ENCODE results near the gene ADAMTSL1.
A peak's percentile ranks its signal among the peaks of the same experiment; 100 is the strongest.

Gene ADAMTSL1

DNA sequence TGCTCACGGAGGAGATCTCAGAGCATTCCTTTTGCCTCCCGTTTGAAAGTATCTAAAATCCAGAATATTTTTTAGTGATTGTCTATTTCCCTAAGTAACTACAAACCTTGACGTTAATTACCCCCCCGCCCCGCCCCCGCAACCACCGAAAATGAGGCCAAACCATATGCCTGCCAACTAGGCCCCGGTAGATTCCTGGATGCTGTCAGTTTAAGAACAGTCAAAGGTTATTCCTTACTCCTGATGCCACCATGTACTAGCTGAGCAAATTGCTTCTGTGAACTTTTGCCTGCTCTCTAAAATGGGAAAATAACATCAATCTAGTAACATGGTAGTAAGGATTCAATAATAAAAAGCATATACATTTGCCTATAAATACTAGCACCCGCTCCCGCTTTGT lies 314.3 kb downstream of the ADAMTSL1 start:
- DNase-seq: no peak

DNA sequence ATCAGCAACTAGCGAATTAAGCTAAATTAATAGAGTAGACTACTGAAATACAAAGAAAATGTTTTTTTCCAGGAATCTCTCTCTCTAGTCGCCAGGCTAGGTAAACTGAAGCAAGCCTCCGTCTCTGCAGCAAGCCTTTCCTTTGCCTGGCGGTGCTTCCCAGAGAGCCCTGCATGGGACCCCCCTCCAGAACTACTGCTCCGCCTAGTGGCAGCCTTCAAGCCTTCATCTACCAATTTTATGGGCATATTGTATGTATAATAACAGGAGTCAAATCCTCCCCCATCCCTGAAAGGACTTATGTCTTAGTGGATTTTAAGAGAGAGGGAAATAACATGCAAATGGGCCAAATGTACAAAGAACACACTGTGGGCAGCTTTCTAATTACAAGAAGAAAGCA lies 317.1 kb downstream of the ADAMTSL1 start:
- no peak for DNase-seq

DNA sequence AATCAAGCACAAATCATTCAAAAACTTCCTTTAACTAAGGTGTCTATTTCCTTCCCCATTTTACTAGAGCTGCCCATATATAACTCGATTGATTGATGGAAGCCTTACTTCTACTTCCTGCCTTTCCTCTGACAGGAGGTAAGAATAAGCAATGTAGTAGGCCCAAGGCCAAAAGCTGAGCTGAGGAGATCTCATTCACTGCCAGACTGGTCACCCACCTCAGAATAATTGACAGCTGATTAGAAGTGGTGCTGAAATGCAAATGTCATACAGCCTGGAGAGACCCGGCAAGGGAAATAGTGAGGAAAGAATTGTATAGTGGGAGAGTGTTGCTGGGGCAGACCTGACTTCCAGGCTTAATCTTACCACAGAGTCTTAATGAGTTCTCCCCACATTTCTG lies 319.2 kb downstream of the ADAMTSL1 start:
- DNase-seq: no peak

DNA sequence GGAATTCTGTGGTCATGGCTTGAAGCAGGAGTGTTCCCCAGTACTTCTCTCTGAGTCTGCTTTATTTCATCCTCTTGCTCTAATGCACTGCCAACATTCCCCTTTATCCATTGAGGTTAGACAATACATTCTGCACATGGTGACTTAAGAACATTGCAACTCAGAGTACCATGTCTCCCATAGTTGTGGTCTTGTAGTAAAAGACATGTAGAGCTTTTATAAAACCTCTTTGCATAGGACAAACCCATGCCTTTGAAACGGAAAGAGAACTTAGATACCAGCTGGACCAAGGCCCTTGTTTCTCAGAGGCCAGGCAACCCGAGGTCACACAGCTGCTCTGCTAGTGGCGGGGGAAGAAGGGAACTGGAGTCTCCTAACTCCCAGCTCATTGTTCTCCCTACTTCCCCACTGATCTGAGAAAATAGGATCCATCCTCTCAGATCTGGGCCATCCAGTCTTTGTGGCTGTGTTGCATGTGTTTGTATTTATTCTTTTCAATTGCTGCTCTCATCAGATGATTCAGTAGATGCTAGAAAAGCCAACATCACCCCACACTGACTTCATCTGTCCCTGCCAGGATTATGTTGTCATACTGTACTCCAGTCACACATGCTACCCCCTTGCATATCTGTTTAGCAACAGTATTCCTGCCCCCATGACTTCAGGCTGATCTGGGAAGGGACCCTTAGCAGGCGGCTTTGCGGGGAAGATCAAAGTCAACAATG lies 322.2 kb downstream of the ADAMTSL1 start:
- DNase-seq: no peak

DNA sequence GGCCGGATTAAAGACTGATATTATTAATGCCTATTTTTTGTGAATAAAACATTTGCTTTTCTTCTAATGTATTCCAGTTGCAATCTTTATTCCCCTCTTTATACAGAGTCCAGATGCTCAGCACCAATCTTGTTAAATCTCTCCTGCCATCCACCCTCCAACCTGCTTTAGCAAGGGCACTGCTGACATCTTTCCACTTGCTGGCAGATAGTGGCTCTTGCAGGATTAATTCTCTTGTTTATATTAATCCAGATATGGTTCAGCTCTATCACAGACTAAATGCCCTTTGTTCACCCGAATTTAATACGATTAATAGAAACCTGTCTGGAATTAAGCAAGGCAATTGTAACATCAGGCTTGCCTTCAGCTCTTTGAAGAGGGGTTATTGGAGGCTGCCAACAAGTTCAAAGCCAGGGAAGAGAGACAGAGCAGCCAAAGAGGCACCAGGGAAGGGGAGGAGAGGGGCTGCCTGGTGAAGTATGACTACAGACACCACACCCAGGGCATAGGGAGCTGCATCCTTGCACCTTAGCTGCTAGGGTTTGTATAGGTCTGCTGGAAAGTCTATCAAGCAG lies 322.8 kb downstream of the ADAMTSL1 start:
- no peak for DNase-seq

DNA sequence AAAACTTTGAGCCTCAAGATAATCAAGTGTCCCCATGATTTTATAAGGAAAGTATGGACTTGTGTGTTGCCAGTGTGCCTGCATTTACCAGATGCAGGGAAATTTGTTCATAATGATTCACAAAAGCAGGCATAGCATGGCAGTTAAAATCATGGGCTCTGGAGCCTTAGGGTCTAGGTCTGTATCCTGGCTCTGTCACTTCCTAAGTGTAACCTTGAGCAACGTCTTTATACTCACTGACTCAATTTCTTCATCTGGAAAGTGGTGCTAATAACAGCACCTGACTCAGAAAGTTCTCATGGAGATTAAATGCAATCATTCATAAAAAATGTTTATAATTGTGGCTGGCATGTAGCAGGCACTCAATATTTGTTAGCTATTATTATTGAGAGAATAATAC lies 324.2 kb downstream of the ADAMTSL1 start:
- no peak for DNase-seq

DNA sequence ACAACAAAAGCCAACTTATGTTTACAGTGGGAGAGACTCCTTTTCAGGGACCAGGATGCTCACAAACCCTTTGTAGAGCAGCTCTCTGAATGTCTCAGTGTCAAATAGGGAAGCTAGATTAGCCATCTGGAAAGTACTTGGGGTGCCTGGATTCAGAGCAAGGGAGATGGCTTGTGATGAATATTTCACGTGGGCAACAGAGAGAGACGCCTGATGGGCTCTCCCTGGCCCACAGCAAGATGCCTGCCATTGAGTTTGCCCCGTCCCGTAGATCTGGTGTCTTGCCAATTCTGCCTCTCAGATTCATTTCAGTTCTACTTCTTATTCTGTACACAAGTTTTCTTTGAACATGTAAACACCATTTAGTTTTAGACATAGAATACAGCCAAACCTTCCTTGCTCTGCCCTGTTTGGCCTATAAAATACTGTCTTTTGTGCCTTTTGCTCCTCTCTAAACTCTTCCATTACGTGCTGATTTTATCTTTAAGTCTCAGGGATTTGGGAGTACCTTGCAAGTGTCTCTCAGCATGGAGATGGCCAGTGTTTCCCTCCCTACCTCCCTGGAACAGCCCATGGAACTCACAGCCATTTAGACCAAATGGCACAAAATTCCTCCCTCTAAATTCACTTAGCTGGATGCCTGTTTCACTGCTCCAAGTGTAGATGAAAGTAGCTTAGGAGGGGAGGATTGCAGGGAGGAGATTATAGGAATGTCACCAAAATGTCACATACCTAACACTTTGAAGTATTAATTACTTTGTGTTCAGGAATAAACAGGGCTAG lies 324.7 kb downstream of the ADAMTSL1 start:
- no peak for DNase-seq

DNA sequence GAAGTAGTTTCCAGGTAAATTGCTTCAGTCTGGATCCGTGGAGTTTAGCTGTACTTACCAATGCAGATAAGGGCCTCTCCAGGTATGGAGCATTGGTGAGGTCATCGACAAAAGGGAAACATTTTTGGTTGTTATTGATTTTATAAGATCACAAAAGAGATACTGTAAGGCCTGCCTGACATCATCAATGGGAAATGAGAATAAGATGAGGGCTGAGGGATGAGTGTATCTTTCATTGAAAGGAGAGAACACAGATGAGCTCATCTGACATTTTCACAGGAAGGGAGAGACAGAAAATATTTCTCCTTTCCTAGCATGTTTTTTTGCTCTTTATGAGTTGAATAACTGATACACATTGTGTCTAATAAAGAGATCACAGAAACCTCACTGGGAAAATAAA lies 325.5 kb downstream of the ADAMTSL1 start:
- no peak for DNase-seq

DNA sequence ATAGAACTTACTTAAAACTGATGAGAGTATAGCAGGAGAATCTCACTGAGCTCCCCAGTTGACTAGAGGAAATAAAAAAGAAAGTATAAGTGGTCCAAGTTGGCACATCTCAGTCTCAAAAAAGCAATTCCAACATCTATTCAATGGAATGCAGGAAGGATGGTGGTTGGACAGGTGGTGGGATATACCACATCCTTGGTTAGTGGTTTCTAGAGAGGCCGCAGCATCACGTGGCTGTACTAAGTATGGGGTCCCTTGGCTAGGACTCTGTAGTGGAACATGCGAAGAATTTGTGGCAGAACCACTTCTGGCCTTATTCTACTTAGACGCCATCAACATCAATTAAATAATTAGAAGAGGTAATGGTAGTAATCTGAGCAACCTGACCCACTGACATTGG lies 326.6 kb downstream of the ADAMTSL1 start:
- no peak for DNase-seq

DNA sequence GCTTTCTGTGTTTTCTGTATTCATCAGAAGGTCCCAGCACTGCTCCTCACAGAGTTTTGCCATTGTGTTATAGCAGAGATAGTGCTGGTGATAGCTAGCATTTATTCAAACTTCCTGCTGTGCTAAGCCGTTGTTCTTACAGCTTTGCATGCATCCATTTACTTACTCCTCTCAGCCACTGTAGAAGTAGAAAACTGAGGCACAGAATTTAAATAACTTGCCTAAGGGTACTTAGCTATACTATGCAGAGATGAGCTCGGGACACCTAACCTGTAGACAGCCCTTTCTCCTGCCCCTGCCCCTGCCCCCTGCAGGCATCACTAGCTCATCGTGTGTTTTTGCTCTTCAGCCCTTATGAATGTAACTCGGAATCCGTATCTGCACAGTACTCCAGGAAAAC lies 331.4 kb downstream of the ADAMTSL1 start:
- DNase-seq: no peak

DNA sequence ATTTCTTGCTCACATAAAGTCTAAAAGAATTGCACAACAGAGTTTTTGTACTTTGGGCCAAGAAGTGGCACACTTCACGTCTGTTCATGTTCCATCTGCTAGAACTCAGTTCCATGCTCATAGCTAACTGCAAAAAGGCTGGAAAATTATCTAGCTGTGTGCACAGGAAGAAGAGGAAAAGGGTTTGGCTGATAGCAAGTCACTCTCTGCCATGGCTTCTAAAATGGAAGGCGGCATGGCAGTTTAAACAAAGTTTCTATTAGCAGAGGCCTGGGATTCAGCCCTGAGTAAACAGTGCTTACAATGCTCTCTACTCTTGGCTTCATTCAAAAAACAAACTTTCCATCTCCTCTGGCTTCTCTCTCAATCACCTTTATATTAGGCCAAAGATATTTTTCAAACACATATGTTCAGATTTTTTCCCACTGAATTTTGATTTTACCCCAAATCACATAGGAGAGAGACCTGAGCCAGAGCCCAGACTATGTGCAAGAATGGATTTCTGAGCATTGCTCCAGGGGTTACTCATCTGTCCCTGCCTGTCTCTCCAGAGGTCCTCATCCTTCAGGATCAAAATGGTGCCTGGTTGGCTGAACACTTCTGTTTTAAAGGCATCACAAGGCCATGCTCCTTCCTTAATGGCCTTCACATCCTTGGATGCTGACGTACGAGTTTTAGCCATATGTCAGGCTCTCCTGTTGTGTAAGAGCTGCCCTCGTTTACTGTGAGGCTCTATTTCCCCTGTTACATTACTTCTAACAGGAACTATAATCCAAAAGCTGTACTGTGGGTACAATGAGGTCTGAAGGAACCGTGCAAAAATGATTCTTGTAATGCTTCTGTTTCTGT lies 332.5 kb downstream of the ADAMTSL1 start:
- no peak for DNase-seq

DNA sequence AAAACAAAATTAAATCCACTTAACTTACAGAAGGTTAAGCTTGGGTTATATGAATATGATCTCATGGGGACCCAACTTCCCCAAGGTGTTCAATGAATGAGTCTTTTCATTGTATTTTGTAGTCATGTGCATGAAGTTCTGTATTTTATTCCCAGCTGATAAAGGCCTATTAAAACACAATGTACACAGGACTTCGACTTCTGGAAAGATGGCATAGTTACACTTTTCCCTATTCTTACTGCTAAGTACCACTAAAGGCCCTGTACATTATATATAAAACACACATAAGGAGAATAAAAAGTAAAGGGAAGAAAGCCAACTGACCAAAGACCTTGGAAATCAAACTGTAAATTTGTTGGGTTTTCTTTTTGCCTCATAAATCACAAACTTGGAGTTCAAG lies 336.6 kb downstream of the ADAMTSL1 start:
- DNase-seq: no peak

DNA sequence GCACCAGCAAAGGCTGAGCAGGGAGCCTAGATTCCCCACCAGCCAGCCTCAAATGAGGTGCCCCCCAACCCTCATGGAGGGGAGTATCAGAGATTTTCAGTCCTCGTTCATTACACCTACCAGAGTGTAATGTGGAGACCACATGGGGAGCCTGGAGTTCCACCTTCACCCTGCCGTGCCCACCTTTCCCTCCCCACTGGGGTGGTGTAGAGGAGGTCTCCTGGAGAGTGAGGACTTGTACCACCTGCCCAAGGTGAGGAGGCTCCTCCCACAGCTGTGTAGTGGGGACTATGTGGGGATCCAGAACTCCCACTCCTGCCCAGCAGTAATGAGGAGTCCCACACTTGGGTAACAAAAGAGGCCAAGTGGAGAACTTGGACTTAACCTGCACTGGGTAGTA lies 337.2 kb downstream of the ADAMTSL1 start:
- no peak for DNase-seq

DNA sequence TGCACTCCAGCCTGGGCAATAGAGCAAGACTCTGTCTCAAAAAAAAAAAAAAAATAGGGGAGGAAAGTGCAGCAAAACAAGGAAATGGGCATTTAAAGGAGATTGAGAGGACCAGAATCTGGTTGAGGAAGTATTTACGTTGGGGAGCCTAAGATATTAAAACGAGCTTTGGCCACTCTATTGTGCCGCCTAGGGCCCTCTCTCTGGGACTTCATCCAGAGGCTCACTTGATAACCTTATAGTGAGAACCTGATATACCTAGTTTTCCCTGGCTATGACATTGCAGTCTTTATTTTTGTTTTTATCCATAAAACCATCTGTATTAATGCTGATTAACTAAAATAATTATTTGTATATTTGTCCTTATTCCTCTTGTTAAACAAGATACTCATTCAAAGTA lies 345.5 kb downstream of the ADAMTSL1 start:
- DNase-seq: no peak

DNA sequence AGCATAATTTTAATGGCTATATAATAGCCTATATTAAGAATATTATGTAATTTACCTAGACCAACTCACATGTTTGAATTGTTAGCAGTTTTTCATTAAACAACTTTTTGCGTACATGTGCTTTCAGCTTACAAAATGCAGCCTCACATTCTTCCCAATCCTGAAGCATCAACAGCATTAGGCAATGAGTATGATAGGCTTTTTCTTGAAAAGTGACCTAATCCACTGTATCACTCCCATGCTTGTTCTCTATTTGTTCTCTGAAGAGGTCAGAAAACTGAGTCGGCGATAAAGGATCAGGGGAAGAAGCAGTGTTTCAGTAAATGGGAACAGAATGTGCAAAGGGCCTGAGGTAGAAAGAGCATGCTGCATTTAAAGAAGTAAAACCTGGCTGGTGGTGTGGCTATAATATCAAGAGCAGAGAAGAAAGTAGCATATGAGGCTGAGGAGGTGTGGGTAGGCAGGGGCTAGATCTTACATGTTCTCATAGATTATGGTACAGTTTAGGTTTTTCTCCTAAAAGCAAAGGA lies 346.7 kb downstream of the ADAMTSL1 start:
- DNase-seq: no peak

DNA sequence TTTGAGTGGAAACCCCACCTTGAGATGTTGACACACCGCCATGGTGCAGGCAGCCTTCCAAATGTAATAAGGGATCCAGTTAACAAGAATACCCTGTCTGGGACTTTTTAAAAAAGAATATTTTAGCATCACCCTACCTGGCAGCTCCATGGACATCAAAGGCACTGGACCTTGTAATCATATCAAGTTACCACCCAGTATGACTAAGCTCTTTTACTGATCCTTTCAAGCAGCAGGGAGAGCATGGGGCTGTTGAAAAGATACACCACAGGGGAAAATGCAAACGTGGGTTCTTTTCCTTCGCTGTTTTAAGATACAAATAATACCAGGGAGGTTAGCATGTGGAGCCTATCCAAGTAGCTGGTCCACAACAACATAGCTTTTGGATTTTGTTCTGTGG lies 347.8 kb downstream of the ADAMTSL1 start:
- DNase-seq: peak; percentile 38

DNA sequence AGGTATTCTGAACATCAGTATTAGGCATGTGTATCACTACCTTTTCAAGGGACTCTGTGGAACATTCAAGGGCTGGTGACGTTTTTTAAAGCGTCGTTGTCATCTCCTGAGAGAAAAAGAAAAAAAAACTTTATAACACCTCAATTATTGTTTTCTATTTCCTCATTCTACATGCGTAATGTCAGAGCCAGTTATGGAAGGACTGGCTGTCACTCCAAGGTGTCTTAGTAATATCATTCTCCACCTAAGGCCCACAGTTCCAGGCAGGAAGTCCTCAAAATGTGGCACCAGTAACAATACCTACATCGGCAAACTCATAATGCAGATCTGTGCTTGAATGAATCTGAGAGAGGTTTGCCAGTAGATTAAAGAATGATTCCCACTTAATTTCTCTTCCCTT lies 348.9 kb downstream of the ADAMTSL1 start:
- DNase-seq: no peak

DNA sequence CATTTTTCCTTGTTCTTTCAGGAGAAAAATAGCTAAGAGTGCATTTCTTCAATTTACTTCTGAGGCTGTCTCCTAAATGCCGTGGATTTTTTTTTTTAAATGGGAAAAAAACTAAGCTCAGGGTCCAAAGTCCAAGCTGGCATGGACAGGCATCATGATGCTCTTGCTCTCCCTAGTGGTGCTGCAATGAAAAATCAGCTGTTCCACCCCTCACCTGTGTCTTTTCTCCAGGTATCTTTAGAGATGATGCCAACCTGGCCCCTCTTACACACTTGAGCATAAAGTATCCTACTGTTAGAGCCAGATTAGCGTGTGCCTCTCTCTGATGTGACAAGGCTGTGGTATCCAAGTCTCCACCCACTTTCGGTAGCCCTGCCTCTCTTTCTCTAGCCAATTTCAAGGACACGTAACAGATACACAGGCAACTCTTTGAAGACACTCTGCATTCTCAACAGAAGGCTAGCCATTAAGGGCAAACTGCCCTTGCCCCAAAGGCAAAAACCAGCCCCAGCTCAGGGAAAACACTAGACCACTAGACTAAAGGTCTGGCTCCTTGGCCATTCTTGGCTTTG lies 350.2 kb downstream of the ADAMTSL1 start:
- DNase-seq: peak; percentile 50

DNA sequence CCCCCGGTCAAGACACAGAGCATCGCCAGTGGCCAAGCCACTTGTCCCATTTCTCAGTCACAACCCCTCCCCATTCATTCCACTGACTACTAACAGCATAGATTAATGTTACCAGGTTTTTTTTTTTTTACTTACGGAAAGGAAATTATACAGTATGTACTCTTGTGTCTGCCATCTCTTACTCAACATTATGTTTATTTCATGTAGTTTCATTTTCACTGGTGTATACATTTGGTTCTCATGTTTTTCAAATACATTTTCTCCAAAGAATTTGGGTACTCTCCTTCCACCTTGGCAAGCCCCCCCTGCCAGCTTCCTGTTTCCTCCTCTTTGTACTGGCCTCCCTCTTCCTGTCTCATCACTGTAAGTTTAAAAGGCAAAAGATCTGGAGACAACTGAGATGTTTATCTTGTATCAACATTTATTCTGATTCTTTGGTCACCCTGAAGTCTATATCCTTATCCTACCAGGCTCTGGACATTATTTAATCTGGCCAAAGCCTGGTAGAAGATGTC lies 351.8 kb downstream of the ADAMTSL1 start:
- DNase-seq: no peak

DNA sequence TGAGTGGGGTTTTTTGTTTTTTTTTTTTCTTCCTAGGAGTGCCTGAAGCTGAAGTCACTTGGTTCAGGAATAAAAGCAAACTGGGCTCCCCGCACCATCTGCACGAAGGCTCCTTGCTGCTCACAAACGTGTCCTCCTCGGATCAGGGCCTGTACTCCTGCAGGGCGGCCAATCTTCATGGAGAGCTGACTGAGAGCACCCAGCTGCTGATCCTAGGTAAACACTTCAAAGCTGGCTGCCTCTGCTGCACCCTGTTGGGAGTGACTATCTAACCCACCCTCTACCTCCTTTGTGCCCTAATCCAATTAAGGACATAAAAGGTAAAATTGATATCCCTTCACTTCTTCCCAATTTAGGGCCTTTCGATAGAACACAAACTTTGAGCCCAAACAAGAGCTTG lies 352.3 kb downstream of the ADAMTSL1 start:
- DNase-seq: peak; percentile 45

DNA sequence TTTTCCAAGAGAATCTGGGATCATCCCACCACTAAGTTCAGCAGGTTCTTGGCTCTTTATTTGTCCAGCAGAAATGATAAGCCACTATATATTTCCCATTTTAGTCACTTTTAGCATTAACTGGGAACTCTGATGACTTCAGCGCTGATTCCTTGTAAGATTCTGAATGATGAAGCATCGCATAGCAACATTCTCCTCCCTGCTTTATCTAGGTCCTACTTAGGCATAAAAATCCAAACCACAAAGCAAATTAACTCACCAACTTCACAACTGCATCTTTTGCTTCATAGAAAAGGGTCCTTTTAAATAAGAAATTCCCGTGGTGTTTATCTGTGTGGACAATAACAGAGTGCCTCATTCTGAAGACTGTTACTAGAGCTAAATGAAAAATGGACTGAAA lies 355.1 kb downstream of the ADAMTSL1 start:
- DNase-seq: no peak

DNA sequence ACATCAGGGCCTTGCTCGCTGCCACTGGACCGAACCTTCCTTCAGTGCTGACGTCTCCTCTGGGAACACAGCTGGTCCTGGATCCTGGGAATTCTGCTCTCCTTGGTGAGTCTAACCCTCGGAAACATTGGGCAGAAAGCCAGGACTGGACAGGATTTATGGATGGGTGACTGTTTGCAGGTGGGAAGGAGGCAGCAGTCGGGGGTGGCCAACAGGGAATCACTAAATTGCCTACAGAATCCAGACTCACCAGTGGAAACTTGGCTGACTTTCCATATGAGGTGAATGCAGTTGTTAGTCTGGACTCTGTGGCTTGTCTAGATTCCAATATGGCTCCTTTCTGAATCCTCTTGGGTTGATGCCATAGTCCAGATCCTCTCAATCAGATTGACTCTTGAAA lies 355.9 kb downstream of the ADAMTSL1 start:
- peak; percentile 58 for DNase-seq
